ENCODE data around the gene IL18R1.

GRCh38 chr2:102421890-102422759, 66.5 kb downstream of the IL18R1 start:
- TF ChIP-seq CTCF (IDR thresholded peaks at IDR 0.05): no peak
- TF ChIP-seq POLR2A (IDR thresholded peaks at IDR 0.05): no peak

Data from sigmoid colon (tissue), 3 donors.